HCT116 (cell line): Measurements from ENCODE around the gene ADD1. TPM values are rescaled to one million over a fixed set of nuclear protein-coding genes. Genes with fewer than 3 reads are reported as not detected.
A peak's percentile ranks its signal among the peaks of the same experiment; 100 is the strongest.

ENCODE experiments used
- ATAC-seq: fragments of 200-7000 bp; cut with Tn5 transposase; 2 replicates; pipeline ENCODE4 v1.9.1; 2020; ENCODE audit warnings: mild to moderate bottlenecking, moderate library complexity
- BruUV-seq: library from RNA; stranded (reverse); fragments of 400-500 nt; replicated peaks from 2 replicates; lab custom pipeline; 2021; lab: Mats Ljungman, UMichigan
- CTCF ChIA-PET: fragments of 300-600 bp; sonication (Branson Sonifier 250); formaldehyde crosslinking; loops from one replicate; lab custom pipeline; 2021; ENCODE audit warnings: antibody characterized with exemption; lab: Charles Lee
- POLR2A ChIA-PET: fragments of 300-600, 350-600 bp; sonication (Branson Sonifier 250); formaldehyde crosslinking; loops from one replicate; lab custom pipeline; 2021; ENCODE audit warnings: antibody characterized with exemption; lab: Charles Lee
- RAD21 ChIA-PET, 2 experiments: fragments of 300-600 bp; sonication (Branson Sonifier 250); formaldehyde crosslinking; loops; one replicate each; lab custom pipeline; 2023; ENCODE audit warnings: low total read pairs in 2 of 2; ENCODE audit not compliant: uncharacterized antibody in 2 of 2, unreplicated experiment in 2 of 2, low non-redundant PET in 1 of 2; lab: Charles Lee
- DNase-seq: peaks from one replicate; pipeline ENCODE4 v3.0.0-alpha.2; 2010; ENCODE audit warnings: low read depth, low spot score
- H2AFZ ChIP-seq: fragments of 200-600 bp; shearing (Covaris generic), sonication (generic); 2 replicates; pipeline ENCODE4 v1.6.1; 2017; ENCODE audit warnings: low read depth, mixed run types, mixed read lengths, antibody characterized with exemption, low read length; ENCODE audit not compliant: poor library complexity, severe bottlenecking
- H3K27ac ChIP-seq: 2 replicates; pipeline ENCODE4 v1.5.1; 2012; ENCODE audit warnings: low read depth, low read length
- H3K27me3 ChIP-seq: fragments of 200-600 bp; sonication (generic); 2 replicates; pipeline ENCODE4 v1.6.1; 2016; ENCODE audit warnings: mixed run types, low read length, mixed read lengths; ENCODE audit not compliant: insufficient read depth
- H3K36me3 ChIP-seq, 2 experiments: fragments of 200-500 bp in 1 of 2; fragments of 200-600 bp in 1 of 2; sonication (Bioruptor generic) in 1 of 2; sonication (generic) in 1 of 2; 2 replicates each; pipeline versions ENCODE4 v1.5.1 to v1.6.1; 2014 to 2016; ENCODE audit warnings: low read length in 2 of 2, inconsistent platforms in 1 of 2, mixed read lengths in 1 of 2, mixed run types in 1 of 2; ENCODE audit not compliant: insufficient read depth in 2 of 2, control insufficient read depth in 1 of 2
- H3K4me1 ChIP-seq, 2 experiments: fragments of 200-600 bp in 1 of 2; sonication (generic) in 1 of 2; 2 replicates each; pipeline versions ENCODE4 v1.5.1 to v1.6.1; 2012 to 2017; ENCODE audit warnings: low read length in 2 of 2, inconsistent platforms in 1 of 2, mild to moderate bottlenecking in 1 of 2, mixed read lengths in 1 of 2, mixed run types in 1 of 2, moderate library complexity in 1 of 2; ENCODE audit not compliant: insufficient read depth in 2 of 2, control insufficient read depth in 1 of 2
- H3K4me2 ChIP-seq: fragments of 200-600 bp; sonication (generic); 2 replicates; pipeline ENCODE4 v1.6.1; 2017; ENCODE audit warnings: mixed run types, low read length, mixed read lengths
- H3K4me3 ChIP-seq, 2 experiments: fragments of 200-600 bp in 1 of 2; sonication (generic) in 1 of 2; replicated peaks in 1 of 2; 2 replicates each; pipeline ENCODE4 v1.5.1; 2011 to 2016; ENCODE audit warnings: low read length in 2 of 2, control low read depth in 1 of 2, low read depth in 1 of 2, mild to moderate bottlenecking in 1 of 2, mixed read lengths in 1 of 2, mixed run types in 1 of 2
- H3K79me2 ChIP-seq: fragments of 200-600 bp; sonication (generic); 2 replicates; pipeline ENCODE4 v1.6.1; 2017; ENCODE audit warnings: mild to moderate bottlenecking, mixed run types, low read length, moderate library complexity, mixed read lengths; ENCODE audit not compliant: insufficient read depth
- H3K9ac ChIP-seq: fragments of 200-600 bp; sonication (generic); 2 replicates; pipeline ENCODE4 v1.6.1; 2016; ENCODE audit warnings: low read length, mixed read lengths
- H3K9me2 ChIP-seq: fragments of 200-600 bp; sonication (generic), shearing (Covaris generic); 2 replicates; pipeline ENCODE4 v1.6.1; 2017; ENCODE audit warnings: mixed run types, mild to moderate bottlenecking, moderate library complexity; ENCODE audit not compliant: insufficient read depth
- H3K9me3 ChIP-seq, 2 experiments: fragments of 200-500 bp in 1 of 2; fragments of 200-600 bp in 1 of 2; sonication (Bioruptor generic) in 1 of 2; sonication (generic) in 1 of 2; 2 replicates each; pipeline ENCODE4 v1.6.1; 2014 to 2017; ENCODE audit warnings: low read length in 2 of 2, mixed read lengths in 2 of 2, inconsistent platforms in 1 of 2, low read depth in 1 of 2, mild to moderate bottlenecking in 1 of 2, mixed run types in 1 of 2, moderate library complexity in 1 of 2; ENCODE audit not compliant: control insufficient read depth in 1 of 2, insufficient read depth in 1 of 2
- H4K20me1 ChIP-seq: fragments of 200-600 bp; sonication (generic), shearing (Covaris generic); 2 replicates; pipeline ENCODE4 v1.6.1; 2017; ENCODE audit warnings: mixed run types, mild to moderate bottlenecking, moderate library complexity; ENCODE audit not compliant: insufficient read depth
- CBX3 ChIP-seq: IDR thresholded peaks from 2 replicates; pipeline ENCODE4 v1.6.1; 2012; ENCODE audit warnings: low read depth
- CEBPB ChIP-seq: IDR thresholded peaks from 2 replicates; pipeline ENCODE4 v1.6.1; 2012; ENCODE audit warnings: low read depth
- EGR1 ChIP-seq: IDR thresholded peaks from 2 replicates; pipeline ENCODE4 v1.6.1; 2012; ENCODE audit warnings: low read depth
- ELF1 ChIP-seq: IDR thresholded peaks from 2 replicates; pipeline ENCODE4 v1.6.1; 2012; ENCODE audit warnings: low read depth, borderline replicate concordance
- FOSL1 ChIP-seq: IDR thresholded peaks from 2 replicates; pipeline ENCODE4 v1.6.1; 2012; ENCODE audit warnings: low read depth
- JUND ChIP-seq: IDR thresholded peaks from 2 replicates; pipeline ENCODE4 v1.6.1; 2012
- POLR2A ChIP-seq: IDR thresholded peaks from 2 replicates; pipeline ENCODE4 v1.7.0; 2011; ENCODE audit warnings: borderline replicate concordance; ENCODE audit not compliant: insufficient read depth, insufficient read length; ENCODE audit errors: extremely low read depth
- POLR2AphosphoS5 ChIP-seq: IDR thresholded peaks from 2 replicates; pipeline ENCODE4 v1.6.1; 2011; ENCODE audit warnings: mild to moderate bottlenecking, low read depth, low read length, moderate library complexity
- RAD21 ChIP-seq: IDR thresholded peaks from 2 replicates; pipeline ENCODE4 v1.6.1; 2012; ENCODE audit warnings: low read depth, mild to moderate bottlenecking
- SP1 ChIP-seq: IDR thresholded peaks from 2 replicates; pipeline ENCODE4 v1.6.1; 2012; ENCODE audit warnings: low read depth
- YY1 ChIP-seq: IDR thresholded peaks from 2 replicates; pipeline ENCODE4 v1.6.1; 2011; ENCODE audit warnings: low read length, low read depth, moderate library complexity, mild to moderate bottlenecking; ENCODE audit not compliant: insufficient replicate concordance; ENCODE audit errors: extremely low read depth
- ZFX ChIP-seq: fragments of 450-650 bp; IDR thresholded peaks from 2 replicates; pipeline ENCODE4 v1.6.1; 2017
- ZNF274 ChIP-seq: fragments of 200-500 bp; sonication (Bioruptor generic); IDR thresholded peaks from 2 replicates; pipeline ENCODE4 v1.6.1; 2014; ENCODE audit warnings: mild to moderate bottlenecking, low read depth, low read length, inconsistent platforms
- intact Hi-C: fragments of 100-400 bp; cut with micrococcal nuclease; formaldehyde crosslinking; loops from 2 replicates; pipeline ENCODE4 v1.10.0; 2022
- total RNA-seq: library from RNA; stranded (reverse); gene quantifications from one replicate; pipeline ENCODE4 v1.2.1, GENCODE V29; 2021; ENCODE audit not compliant: unreplicated experiment
- TF ChIP-seq, protein P1 (sequence below): IDR thresholded peaks from 2 replicates; pipeline ENCODE4 v1.6.1; 2012; ENCODE audit warnings: low read depth
- TF ChIP-seq, protein P2 (sequence below): IDR thresholded peaks from 2 replicates; pipeline ENCODE4 v1.6.1; 2011; ENCODE audit warnings: mild to moderate bottlenecking, low read length, moderate library complexity; ENCODE audit not compliant: insufficient replicate concordance; ENCODE audit errors: extremely low read depth
- TF ChIP-seq, protein P3 (sequence below): IDR thresholded peaks from 2 replicates; pipeline ENCODE4 v1.6.1; 2012
- TF ChIP-seq, protein P4 (sequence below), 3 experiments: fragments of 200-600 bp in 1 of 3; sonication (generic) in 1 of 3; IDR thresholded peaks in 2 of 3; conservative IDR thresholded peaks in 1 of 3; 2 replicates each; pipeline ENCODE4 v1.5.1; 2012 to 2017; ENCODE audit warnings: low read depth in 2 of 3, low read length in 2 of 3, antibody characterized with exemption in 1 of 3, borderline replicate concordance in 1 of 3, control low read depth in 1 of 3, mild to moderate bottlenecking in 1 of 3, mixed read lengths in 1 of 3, mixed run types in 1 of 3, moderate library complexity in 1 of 3; ENCODE audit not compliant: insufficient read depth in 1 of 3
- TF ChIP-seq, protein P5 (sequence below): IDR thresholded peaks from 2 replicates; pipeline ENCODE4 v1.6.1; 2012

ADD1 gene
- total RNA-seq, 1 experiment from 2014 or later, result 139 TPM

DNA sequence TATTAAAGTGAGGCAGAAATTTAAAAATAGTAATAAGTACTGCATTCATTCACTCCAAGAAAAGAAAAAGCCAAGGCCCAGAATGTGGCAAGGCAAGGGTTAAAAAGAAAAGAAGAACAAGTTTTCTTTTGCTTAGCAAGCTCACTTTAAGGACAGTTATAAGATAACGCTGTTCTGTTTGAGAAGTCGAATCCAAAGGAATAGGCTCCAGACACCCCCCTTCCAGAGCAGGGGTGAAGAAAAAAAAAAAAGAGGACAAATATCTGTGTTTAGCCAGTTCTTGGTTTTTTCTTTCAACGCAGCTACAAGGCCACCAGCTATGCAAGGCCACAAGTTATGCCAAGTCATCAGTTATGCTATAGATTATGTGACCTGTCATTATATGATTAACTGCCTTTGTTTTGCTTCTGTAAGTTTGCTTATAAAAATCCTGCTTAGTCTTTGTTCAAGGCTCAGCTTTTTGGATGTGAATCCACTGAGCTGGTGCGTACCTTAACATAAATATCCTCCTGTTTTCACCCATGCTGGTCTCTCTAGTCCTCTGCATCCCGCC, 121.1 kb downstream of the ADD1 start:
- H3K9ac ChIP-seq, result no peak overlapping the region
- peak overlapping the region; percentile 61 to 94; a peak in 3 of 4 replicates for H3K4me3 ChIP-seq
- H2AFZ ChIP-seq, result no peak overlapping the region

More for the DNA sequence above, 121.1 kb downstream of the ADD1 start:
- no peak for TF ChIP-seq JUND
- TF ChIP-seq FOSL1, result no peak
- TF ChIP-seq YY1, result no peak
- TF ChIP-seq, protein P1, sequence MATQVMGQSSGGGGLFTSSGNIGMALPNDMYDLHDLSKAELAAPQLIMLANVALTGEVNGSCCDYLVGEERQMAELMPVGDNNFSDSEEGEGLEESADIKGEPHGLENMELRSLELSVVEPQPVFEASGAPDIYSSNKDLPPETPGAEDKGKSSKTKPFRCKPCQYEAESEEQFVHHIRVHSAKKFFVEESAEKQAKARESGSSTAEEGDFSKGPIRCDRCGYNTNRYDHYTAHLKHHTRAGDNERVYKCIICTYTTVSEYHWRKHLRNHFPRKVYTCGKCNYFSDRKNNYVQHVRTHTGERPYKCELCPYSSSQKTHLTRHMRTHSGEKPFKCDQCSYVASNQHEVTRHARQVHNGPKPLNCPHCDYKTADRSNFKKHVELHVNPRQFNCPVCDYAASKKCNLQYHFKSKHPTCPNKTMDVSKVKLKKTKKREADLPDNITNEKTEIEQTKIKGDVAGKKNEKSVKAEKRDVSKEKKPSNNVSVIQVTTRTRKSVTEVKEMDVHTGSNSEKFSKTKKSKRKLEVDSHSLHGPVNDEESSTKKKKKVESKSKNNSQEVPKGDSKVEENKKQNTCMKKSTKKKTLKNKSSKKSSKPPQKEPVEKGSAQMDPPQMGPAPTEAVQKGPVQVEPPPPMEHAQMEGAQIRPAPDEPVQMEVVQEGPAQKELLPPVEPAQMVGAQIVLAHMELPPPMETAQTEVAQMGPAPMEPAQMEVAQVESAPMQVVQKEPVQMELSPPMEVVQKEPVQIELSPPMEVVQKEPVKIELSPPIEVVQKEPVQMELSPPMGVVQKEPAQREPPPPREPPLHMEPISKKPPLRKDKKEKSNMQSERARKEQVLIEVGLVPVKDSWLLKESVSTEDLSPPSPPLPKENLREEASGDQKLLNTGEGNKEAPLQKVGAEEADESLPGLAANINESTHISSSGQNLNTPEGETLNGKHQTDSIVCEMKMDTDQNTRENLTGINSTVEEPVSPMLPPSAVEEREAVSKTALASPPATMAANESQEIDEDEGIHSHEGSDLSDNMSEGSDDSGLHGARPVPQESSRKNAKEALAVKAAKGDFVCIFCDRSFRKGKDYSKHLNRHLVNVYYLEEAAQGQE, result no peak
- TF ChIP-seq EGR1, result no peak
- no peak for TF ChIP-seq CBX3
- TF ChIP-seq, protein P2, sequence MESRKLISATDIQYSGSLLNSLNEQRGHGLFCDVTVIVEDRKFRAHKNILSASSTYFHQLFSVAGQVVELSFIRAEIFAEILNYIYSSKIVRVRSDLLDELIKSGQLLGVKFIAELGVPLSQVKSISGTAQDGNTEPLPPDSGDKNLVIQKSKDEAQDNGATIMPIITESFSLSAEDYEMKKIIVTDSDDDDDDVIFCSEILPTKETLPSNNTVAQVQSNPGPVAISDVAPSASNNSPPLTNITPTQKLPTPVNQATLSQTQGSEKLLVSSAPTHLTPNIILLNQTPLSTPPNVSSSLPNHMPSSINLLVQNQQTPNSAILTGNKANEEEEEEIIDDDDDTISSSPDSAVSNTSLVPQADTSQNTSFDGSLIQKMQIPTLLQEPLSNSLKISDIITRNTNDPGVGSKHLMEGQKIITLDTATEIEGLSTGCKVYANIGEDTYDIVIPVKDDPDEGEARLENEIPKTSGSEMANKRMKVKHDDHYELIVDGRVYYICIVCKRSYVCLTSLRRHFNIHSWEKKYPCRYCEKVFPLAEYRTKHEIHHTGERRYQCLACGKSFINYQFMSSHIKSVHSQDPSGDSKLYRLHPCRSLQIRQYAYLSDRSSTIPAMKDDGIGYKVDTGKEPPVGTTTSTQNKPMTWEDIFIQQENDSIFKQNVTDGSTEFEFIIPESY, result no peak
- TF ChIP-seq ZNF274, result no peak
- no peak for TF ChIP-seq RAD21
- TF ChIP-seq, protein P3, sequence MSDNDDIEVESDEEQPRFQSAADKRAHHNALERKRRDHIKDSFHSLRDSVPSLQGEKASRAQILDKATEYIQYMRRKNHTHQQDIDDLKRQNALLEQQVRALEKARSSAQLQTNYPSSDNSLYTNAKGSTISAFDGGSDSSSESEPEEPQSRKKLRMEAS, result no peak
- TF ChIP-seq SP1, result no peak
- no peak for TF ChIP-seq POLR2A
- no peak for TF ChIP-seq ZFX
- no peak for TF ChIP-seq POLR2AphosphoS5
- TF ChIP-seq, protein P4, sequence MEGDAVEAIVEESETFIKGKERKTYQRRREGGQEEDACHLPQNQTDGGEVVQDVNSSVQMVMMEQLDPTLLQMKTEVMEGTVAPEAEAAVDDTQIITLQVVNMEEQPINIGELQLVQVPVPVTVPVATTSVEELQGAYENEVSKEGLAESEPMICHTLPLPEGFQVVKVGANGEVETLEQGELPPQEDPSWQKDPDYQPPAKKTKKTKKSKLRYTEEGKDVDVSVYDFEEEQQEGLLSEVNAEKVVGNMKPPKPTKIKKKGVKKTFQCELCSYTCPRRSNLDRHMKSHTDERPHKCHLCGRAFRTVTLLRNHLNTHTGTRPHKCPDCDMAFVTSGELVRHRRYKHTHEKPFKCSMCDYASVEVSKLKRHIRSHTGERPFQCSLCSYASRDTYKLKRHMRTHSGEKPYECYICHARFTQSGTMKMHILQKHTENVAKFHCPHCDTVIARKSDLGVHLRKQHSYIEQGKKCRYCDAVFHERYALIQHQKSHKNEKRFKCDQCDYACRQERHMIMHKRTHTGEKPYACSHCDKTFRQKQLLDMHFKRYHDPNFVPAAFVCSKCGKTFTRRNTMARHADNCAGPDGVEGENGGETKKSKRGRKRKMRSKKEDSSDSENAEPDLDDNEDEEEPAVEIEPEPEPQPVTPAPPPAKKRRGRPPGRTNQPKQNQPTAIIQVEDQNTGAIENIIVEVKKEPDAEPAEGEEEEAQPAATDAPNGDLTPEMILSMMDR (IDR thresholded peaks at IDR 0.05 in 2 of 3, conservative IDR thresholded peaks at IDR 0.05 in 1 of 3; ENCODE audit: borderline replicate concordance in 1 of 3, insufficient read depth in 1 of 3, low read depth in 2 of 3, low read length in 2 of 3), result no peak
- TF ChIP-seq ELF1, result no peak
- no peak for TF ChIP-seq CEBPB
- TF ChIP-seq, protein P5, sequence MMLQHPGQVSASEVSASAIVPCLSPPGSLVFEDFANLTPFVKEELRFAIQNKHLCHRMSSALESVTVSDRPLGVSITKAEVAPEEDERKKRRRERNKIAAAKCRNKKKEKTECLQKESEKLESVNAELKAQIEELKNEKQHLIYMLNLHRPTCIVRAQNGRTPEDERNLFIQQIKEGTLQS, result no peak
- TF ChIP-seq, all 23 proteins: peak for 0
- DNase-seq (no peak), ATAC-seq (no peak)
- peaks cover 30% of the 10 kb centered on the region for H3K79me2 ChIP-seq
- no peaks in the 10 kb centered on the region for H3K27me3 ChIP-seq
- CTCF ChIA-PET, result interaction anchor here (3.9 kb wide), 1 partner anchor 14 kb away, joined by 23 read pairs; no protein-coding TSS in a partner anchor
- RAD21 ChIA-PET, result no interaction called here
- peaks cover 12 to 32% of the 10 kb centered on the region in 2 experiments; a peak in 3 of 4 replicates for H3K4me1 ChIP-seq
- no peaks in the 10 kb centered on the region for H3K9me3 ChIP-seq
- peaks cover 3 to 6% of the 10 kb centered on the region in 2 experiments; a peak in 2 of 4 replicates for H3K36me3 ChIP-seq
- H3K4me2 ChIP-seq, result peak overlapping the region; percentile 91
- TSS peak; percentile 48 for BruUV-seq
- no peaks in the 10 kb centered on the region for H3K9me2 ChIP-seq
- H3K27ac ChIP-seq, result no peak overlapping the region
- intact Hi-C loops, result no loop called here
- POLR2A ChIA-PET, result no interaction called here
- no peaks in the 10 kb centered on the region for H4K20me1 ChIP-seq
